ENCODE data around the gene TCF15.

Gene TCF15

GRCh38 chr20:611047-611842 lies 1.1 kb upstream of the TCF15 start:
- no peak for DNase-seq (ENCODE audit: low read depth)

- DNase-seq (ENCODE audit: low read depth): no peak
Measured at GRCh38 chr20:609371-609964, 641 bp downstream of the TCF15 start.

GRCh38 chr20:608970-609369 lies 1.1 kb downstream of the TCF15 start:
- DNase-seq (ENCODE audit: low read depth): no peak

GRCh38 chr20:607476-607875 lies 2.6 kb downstream of the TCF15 start:
- no peak for DNase-seq (ENCODE audit: low read depth)

- DNase-seq (ENCODE audit: low read depth): no peak
Measured at GRCh38 chr20:605237-605636, 4.9 kb downstream of the TCF15 start.

- DNase-seq (ENCODE audit: low read depth): no peak
Measured at GRCh38 chr20:603116-603640, 6.9 kb downstream of the TCF15 start.

GRCh38 chr20:602111-602970 lies 7.8 kb downstream of the TCF15 start:
- no peak for DNase-seq (ENCODE audit: low read depth)

- no peak for DNase-seq (ENCODE audit: low read depth)
Measured at GRCh38 chr20:600736-601135, 9.4 kb downstream of the TCF15 start.

GRCh38 chr20:600141-600540 lies 10.0 kb downstream of the TCF15 start:
- no peak for DNase-seq (ENCODE audit: low read depth)

- DNase-seq (ENCODE audit: low read depth): no peak
Measured at GRCh38 chr20:598133-598850, 11.8 kb downstream of the TCF15 start.

GRCh38 chr20:597560-597959 lies 12.5 kb downstream of the TCF15 start:
- DNase-seq (ENCODE audit: low read depth): no peak

GRCh38 chr20:595330-596308 lies 14.5 kb downstream of the TCF15 start:
- no peak for DNase-seq (ENCODE audit: low read depth)

- no peak for DNase-seq (ENCODE audit: low read depth)
Measured at GRCh38 chr20:592506-592905, 17.6 kb downstream of the TCF15 start.

GRCh38 chr20:591941-592340 lies 18.2 kb downstream of the TCF15 start:
- no peak for DNase-seq (ENCODE audit: low read depth)

- DNase-seq (ENCODE audit: low read depth): no peak
Measured at GRCh38 chr20:588932-589672, 21.0 kb downstream of the TCF15 start.

- no peak for DNase-seq (ENCODE audit: low read depth)
Measured at GRCh38 chr20:588476-588875, 21.6 kb downstream of the TCF15 start.

GRCh38 chr20:584971-585301 lies 25.2 kb downstream of the TCF15 start:
- DNase-seq (ENCODE audit: low read depth): no peak

- DNase-seq (ENCODE audit: low read depth): no peak
Measured at GRCh38 chr20:584161-584970, 25.7 kb downstream of the TCF15 start.

GRCh38 chr20:582204-582603 lies 27.9 kb downstream of the TCF15 start:
- no peak for DNase-seq (ENCODE audit: low read depth)
